ENCODE measurements around the gene MRPS16. TPM values are rescaled to one million over a fixed set of nuclear protein-coding genes. Genes with fewer than 3 reads are reported as not detected.

MRPS16 gene
- 62.5 to 72.2 TPM (median 65.2 TPM) in 3 replicates for total RNA-seq

DNA sequence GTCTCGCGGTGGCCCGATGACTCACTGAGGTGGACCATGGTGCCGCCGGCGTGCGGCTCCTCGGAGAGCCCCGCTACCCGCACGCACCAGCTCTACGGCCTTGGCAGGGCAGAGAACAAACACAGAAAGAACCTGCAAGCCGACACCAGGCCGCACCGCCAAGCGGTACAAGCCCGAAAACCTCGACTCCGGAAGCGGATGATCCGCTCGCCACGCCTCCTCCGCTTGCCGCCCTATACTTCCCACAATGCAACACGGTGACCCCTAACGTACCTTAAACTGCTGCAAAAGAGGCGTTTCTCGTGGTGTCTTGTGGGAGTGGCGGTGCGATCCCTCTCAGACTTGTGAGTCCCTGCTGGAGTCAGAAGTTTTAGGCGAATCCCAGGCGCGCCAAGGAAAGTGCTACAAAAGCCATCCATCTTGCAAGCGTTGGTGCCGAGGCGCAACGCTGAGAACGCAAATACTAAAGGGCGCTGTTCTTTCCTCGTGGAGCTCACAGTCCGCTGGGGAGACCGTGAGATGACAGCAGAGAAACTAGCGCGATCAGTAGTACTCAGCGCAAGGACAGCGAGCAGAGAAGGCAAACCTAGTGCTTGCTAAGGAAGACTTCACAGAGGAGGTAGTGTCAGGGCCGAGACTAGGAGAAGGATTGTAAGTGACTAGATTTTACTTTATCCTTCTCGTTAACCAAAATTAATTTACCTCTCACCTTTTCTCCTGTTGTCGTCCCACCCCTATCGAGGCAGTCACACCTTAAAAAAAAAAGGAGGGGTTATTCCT lies at the start of gene MRPS16:
TSS of gene MRPS16 (minus strand) at position 200 of the 780 bp plus-strand sequence. CDS start at position 38, 162 bp downstream.
- TF ChIP-seq, protein P1, sequence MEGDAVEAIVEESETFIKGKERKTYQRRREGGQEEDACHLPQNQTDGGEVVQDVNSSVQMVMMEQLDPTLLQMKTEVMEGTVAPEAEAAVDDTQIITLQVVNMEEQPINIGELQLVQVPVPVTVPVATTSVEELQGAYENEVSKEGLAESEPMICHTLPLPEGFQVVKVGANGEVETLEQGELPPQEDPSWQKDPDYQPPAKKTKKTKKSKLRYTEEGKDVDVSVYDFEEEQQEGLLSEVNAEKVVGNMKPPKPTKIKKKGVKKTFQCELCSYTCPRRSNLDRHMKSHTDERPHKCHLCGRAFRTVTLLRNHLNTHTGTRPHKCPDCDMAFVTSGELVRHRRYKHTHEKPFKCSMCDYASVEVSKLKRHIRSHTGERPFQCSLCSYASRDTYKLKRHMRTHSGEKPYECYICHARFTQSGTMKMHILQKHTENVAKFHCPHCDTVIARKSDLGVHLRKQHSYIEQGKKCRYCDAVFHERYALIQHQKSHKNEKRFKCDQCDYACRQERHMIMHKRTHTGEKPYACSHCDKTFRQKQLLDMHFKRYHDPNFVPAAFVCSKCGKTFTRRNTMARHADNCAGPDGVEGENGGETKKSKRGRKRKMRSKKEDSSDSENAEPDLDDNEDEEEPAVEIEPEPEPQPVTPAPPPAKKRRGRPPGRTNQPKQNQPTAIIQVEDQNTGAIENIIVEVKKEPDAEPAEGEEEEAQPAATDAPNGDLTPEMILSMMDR (IDR thresholded peaks at IDR 0.05; ENCODE audit: unreplicated experiment), result no peak
- H3K36me3 Mint-ChIP-seq, result peaks cover 5% of the 10 kb centered on the region
- peaks cover 32% of the 10 kb centered on the region for H3K4me1 Mint-ChIP-seq
- peak within 1 kb of the TSS; percentile 99 for H3K27ac Mint-ChIP-seq
- H3K4me3 Mint-ChIP-seq, result peak within 1 kb of the TSS; percentile 96
- H3K27me3 Mint-ChIP-seq (ENCODE audit: low read depth), result no peaks in the 10 kb centered on the region
- peak; percentile 73 to 83 for DNase-seq (ENCODE audit: low spot score in 2 of 2, unreplicated experiment in 2 of 2)
- no peaks in the 10 kb centered on the region for H3K9me3 Mint-ChIP-seq

DNA sequence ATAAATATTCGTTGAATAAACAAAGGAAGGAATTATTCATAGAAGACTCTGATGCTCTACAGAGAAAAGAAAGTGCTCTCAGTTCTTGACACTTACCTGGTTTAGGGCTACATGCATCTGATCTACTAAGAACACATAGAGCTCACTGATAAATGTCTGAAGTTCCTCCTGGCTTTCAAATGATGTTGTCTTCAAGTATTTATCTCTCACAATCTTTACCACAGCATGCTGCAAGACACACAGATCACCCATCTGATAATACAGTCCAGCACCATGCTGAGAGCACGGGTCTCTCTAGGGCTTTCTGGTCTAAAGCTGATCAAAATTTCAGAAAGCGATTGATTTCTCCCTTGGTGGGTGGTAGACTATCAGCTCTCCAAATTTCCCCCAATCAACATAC lies 44.5 kb upstream of the MRPS16 start:
- peaks cover 39% of the 10 kb centered on the region for H3K27me3 Mint-ChIP-seq (ENCODE audit: low read depth)
- H3K27ac Mint-ChIP-seq, result no peak overlapping the region
- H3K36me3 Mint-ChIP-seq, result no peaks in the 10 kb centered on the region
- no peak overlapping the region for H3K4me3 Mint-ChIP-seq
- H3K9me3 Mint-ChIP-seq, result no peaks in the 10 kb centered on the region
- TF ChIP-seq, protein P1 (IDR thresholded peaks at IDR 0.05; ENCODE audit: unreplicated experiment), result no peak
- no peaks in the 10 kb centered on the region for H3K4me1 Mint-ChIP-seq
- no peak for DNase-seq (ENCODE audit: low spot score in 2 of 2, unreplicated experiment in 2 of 2)

DNA sequence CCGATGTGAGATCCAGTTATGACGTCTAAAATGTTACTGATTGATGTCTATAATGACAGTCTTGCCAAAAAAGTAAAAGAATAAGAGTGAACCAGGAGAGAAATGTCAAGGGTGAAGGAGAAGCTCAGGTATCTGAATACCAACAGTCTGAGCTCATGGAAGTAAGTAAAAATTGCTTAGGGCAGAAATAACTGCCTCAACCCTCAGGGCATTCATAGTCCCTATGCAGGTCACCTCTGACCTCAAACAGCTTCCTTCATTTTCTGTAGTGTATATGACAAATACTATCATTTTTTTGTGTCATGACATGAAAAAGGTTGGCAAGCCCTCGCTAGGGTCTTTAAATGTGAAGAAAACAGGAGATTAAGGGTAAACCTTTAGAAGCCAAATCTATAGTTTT lies 41.0 kb upstream of the MRPS16 start:
- TF ChIP-seq, protein P1 (IDR thresholded peaks at IDR 0.05; ENCODE audit: unreplicated experiment), result no peak
- no peaks in the 10 kb centered on the region for H3K4me1 Mint-ChIP-seq
- H3K9me3 Mint-ChIP-seq, result peaks cover 11% of the 10 kb centered on the region
- H3K36me3 Mint-ChIP-seq, result peaks cover 7% of the 10 kb centered on the region
- peaks cover 34% of the 10 kb centered on the region for H3K27me3 Mint-ChIP-seq (ENCODE audit: low read depth)
- DNase-seq (ENCODE audit: low spot score in 2 of 2, unreplicated experiment in 2 of 2), result no peak
- no peak overlapping the region for H3K27ac Mint-ChIP-seq
- no peak overlapping the region for H3K4me3 Mint-ChIP-seq

DNA sequence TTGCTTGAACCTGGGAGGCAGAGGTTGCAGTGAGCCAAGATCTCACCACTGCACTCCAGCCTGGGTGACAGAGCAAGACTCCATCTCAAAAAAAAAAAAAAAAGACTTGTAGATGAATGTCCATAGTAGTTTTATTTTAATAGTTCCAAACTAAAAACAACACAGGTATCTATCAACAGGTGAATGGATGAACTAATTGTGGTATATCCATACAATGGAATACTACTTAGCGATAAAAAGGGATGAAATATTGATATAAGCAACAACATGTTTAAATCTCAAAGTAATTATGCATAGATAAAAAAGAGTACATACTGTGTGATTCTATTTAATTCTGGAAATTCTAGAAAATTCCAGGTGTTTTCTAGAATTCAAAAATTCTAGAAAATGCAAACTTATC lies 37.5 kb upstream of the MRPS16 start:
- no peaks in the 10 kb centered on the region for H3K4me1 Mint-ChIP-seq
- TF ChIP-seq, protein P1 (IDR thresholded peaks at IDR 0.05; ENCODE audit: unreplicated experiment), result no peak
- no peak overlapping the region for H3K27ac Mint-ChIP-seq
- peaks cover 7% of the 10 kb centered on the region for H3K36me3 Mint-ChIP-seq
- peaks cover 14% of the 10 kb centered on the region for H3K27me3 Mint-ChIP-seq (ENCODE audit: low read depth)
- peaks cover 11% of the 10 kb centered on the region for H3K9me3 Mint-ChIP-seq
- H3K4me3 Mint-ChIP-seq, result no peak overlapping the region
- DNase-seq (ENCODE audit: low spot score in 2 of 2, unreplicated experiment in 2 of 2), result no peak

DNA sequence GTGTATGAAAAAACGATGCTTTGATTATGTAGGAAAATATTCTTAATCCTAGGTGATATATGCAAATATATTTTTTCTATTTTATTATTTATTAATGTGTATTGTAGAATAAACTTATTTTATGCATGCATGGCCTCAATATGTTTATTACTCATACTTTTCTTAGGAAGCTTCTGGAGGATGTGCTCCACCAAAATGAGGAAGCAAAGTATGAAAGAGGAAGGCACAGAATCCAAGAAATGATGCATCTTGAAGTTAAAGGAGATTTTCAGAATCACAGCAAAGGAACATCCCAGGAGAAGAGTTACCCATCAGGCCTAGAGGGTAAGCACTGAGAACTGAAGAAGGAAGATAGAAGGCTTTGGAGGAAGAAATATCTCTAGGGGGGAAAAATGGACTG lies 35.0 kb upstream of the MRPS16 start:
- no peaks in the 10 kb centered on the region for H3K27me3 Mint-ChIP-seq (ENCODE audit: low read depth)
- no peaks in the 10 kb centered on the region for H3K4me1 Mint-ChIP-seq
- TF ChIP-seq, protein P1 (IDR thresholded peaks at IDR 0.05; ENCODE audit: unreplicated experiment), result no peak
- H3K4me3 Mint-ChIP-seq, result no peak overlapping the region
- no peak for DNase-seq (ENCODE audit: low spot score in 2 of 2, unreplicated experiment in 2 of 2)
- H3K9me3 Mint-ChIP-seq, result peaks cover 11% of the 10 kb centered on the region
- no peak overlapping the region for H3K27ac Mint-ChIP-seq
- peaks cover 7% of the 10 kb centered on the region for H3K36me3 Mint-ChIP-seq
